Activated CD4-positive, alpha-beta T cell treated with anti-CD3 and anti-CD28 coated beads, Interleukin-10, Interleukin-2, amounts not matched to agents 100 ng/mL and 50 ng/mL, durations not matched to agents 16 hours and 8 hours (primary cell): Measurements from ENCODE around the gene MYNN.

ENCODE experiments used
- DNase-seq: peaks from one replicate; pipeline ENCODE4 v3.0.0-alpha.2; 2020

The MYNN gene

GRCh38 chr3:169780742-169781141 lies 7.5 kb downstream of the MYNN start:
- DNase-seq, result peak; percentile 43

- no peak for DNase-seq
Observed at GRCh38 chr3:169781209-169781855, 8.1 kb downstream of the MYNN start.

DNA sequence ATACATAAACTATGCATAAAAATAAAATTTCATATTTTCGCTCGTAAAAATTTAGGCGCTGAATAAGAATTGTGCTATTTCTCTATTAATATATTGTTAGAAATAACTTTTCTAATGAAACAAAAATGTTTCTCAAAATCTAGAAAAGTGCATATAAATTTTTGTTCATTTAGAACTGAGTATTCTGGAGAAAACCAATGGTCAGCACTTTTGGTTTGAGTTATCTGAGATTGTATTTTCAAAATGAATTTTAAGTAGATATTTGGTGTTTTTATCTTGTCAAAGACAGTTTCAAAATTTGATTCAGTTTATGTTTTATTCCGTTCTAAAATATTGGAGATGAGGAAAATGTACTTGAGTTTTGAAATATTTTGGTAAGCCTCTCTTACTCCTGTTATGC lies 13.9 kb downstream of the MYNN start:
- DNase-seq, result no peak

DNA sequence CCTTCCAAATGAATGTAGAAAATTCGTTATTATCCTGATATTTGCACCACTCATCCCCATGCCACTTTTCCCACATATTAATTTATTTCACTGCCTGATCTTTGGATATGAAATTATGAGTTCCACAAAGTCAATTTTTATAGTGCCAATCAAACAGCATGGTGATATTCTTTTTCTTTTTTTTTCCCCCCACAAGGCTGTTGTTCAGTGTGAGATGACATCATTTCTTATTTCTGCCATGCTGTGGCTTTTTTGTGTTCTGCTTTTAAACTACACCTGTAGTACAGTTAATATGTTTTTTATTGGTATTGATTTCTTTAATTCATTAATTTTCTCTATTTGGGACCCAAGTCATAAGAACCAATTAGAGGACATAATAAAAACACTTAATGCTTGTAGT lies 14.6 kb downstream of the MYNN start:
- DNase-seq, result no peak

DNA sequence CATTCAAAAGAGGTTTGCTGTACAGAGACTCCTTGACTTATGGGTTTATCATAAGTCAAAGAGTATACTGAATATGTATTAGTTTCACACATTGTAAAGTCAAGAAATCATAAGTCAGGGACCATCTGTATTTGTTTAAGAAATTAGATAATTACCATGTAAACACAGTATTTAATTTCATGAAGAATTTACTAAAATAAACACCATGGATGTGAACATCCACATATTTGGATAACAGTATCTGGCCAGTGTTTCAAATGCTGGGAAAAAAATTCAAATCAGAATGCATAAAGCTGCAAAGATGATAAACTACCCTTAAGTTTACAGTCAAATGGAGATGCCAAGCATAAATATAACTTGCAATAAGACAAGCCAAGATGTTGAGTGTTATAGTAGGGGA lies 17.0 kb downstream of the MYNN start:
- DNase-seq, result no peak

DNA sequence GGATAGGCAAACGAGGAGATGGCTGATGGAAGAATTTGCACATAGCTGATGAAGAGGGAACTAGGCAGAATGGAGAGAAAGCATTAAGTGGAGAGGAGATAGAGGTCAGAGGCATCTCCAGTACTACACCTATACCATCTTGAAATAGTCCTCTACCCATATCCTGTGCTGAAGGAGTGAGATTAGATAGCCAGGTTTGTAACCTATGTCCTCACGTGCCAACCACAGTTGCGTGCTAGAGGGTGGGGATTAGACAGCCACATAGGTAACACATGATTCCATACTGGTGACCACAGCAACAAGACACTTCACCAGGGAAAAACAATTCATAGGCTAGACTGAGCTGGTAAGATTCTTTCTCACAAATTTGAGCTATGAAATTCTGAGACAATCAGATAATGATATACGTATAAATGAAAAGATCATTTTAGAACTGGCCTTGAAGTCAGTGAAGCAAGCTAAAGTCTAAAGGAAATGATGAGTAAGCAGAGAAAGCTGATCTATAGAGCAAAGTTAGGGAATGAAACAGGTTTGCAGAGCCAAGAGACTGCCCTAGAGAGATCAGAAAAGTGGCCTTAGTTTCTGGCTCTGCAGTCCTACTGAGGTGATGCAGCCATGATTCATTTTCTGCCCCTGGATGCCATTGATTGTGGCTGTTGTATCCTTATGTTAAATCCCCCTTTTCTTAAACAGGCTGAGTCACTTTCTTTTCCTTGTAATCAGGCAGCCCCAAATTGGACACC lies 17.7 kb downstream of the MYNN start:
- DNase-seq, result no peak

DNA sequence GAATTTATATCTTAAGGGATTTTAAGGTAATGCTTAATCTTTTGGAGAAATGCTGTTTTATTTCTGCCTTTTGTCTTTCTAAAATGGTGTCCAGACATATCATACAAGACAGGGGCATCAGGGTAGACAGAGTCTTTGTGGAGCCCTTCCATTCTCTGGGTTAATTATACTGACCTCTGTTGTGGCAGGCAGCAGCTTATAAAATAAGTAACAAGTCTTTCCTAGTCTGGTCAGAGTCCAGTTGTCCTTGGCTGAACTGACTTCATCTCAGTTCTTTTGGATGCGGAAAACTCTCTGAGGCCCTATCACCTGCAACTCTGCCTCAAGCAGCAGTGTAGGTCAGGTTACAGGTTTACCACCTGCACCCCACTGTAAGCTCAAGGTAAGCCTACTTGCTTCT lies 19.2 kb downstream of the MYNN start:
- no peak for DNase-seq

DNA sequence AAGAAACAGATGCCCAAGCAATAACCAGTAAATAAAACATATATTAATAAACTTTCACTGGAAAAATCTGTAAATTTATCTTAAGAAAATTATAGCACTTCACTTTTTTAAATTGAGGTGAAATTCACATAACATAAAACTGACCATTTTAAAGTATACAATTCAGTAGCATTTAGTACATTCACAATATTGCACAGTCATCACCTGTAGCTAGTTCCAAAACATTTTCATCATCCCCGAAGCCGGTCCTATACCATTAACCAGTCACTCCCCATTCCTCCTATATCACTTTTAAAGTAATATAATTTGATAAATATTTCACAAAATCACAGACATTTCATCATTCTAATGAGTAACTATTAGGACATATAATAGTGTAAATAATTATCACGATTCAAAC lies 31.5 kb downstream of the MYNN start:
- no peak for DNase-seq

DNA sequence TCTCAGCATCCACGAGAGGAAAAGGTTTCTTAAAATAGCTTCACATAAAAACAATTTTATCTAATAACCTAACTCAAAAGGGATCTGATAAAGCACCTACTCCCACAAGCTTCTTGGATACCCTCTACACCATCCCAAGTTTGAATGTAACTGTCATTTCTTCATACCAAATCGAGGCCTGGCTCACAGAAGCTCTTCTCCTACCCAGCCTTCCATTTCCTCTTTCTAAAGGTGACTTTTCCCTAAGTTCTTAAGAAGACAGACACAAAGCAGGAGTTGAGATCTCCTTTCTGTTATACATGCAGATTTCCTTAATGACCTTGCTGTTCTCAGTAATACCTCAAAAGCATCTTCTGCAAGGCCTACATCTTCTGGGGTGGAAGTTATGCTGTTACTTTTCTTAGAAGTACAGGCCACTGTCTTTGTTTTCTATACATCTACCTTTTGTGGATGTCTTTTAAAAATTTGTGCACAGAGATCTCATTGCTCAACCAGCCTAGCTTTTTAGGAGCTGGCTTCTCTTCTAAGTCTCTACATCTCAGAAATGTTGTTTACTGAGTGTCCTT lies 36.1 kb downstream of the MYNN start:
- DNase-seq, result no peak

GRCh38 chr3:169811631-169812331 lies 38.6 kb downstream of the MYNN start:
- peak; percentile 15 for DNase-seq

DNA sequence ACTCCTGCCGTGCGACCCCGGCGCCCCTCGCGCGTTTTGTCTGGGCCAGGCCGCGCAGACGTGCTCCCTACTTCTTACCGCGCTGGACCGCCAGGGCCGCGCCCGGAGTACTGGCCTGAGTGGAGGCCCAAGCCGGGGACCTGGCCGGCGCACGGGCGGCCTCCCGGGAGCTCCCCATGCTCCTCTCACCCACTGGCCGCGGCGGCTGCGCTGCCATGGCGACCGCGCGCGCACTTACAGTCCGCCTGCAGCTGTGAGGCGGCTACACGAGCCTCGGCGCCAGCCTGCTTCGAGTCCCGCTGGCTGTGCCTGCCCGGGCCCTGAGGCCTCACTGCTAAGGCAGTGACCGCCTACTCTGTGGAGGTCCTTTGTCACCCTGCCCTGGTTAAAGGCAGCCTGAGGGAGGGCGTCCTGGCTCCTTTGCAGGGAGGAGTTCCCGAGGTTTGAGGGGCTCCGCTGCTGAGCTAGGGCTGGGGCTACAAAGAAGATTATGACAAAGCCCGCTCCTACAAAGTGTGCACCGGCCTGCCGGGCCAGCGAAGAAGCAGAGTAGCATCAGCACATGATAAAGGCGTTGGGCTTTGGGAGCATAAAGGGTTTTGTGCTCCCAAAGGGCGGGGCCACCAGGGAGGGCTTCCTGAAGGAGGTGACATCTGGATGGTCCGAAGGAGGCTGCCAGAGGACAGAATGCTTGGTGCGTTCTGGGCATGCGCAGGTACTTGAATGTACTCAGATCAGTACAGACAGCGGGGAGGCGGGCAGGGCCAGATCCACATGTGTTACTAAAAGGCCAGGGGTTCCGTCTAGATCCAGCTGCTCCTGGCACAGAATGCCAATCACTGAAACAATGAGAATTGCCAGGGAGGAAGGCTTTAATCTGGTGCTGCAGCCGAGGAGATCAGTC lies 39.4 kb downstream of the MYNN start, which contains the start of the genes LRRC34 and LRRIQ4:
Gene LRRC34 (minus strand): TSS at position 573 of the 904 bp plus-strand sequence. CDS start 356 bp downstream, at position 217.
Gene LRRIQ4 (plus strand): TSS at position 539 of the 904 bp plus-strand sequence. CDS start 9,052 bp downstream, outside the sequence.
- peak; percentile 90 for DNase-seq

DNA sequence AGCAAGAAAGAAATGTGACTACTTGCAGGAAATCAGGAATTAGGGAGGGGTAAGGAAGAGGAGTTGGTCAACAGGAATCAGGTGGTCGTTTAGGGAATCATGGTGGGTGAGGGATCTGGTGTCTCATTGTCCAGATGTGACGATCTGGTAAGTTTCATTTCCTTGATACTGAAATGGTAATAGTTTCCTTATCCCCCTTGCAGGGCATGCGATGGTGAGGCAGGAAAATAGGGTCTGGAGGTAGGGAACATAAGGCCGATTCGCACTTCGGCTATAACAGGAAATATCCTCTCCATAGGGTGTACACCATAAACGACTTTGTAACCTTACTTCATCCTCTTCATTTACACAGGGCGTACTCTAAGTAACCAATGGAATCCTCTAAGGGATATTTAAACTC lies 40.1 kb downstream of the MYNN start:
- DNase-seq, result no peak

DNA sequence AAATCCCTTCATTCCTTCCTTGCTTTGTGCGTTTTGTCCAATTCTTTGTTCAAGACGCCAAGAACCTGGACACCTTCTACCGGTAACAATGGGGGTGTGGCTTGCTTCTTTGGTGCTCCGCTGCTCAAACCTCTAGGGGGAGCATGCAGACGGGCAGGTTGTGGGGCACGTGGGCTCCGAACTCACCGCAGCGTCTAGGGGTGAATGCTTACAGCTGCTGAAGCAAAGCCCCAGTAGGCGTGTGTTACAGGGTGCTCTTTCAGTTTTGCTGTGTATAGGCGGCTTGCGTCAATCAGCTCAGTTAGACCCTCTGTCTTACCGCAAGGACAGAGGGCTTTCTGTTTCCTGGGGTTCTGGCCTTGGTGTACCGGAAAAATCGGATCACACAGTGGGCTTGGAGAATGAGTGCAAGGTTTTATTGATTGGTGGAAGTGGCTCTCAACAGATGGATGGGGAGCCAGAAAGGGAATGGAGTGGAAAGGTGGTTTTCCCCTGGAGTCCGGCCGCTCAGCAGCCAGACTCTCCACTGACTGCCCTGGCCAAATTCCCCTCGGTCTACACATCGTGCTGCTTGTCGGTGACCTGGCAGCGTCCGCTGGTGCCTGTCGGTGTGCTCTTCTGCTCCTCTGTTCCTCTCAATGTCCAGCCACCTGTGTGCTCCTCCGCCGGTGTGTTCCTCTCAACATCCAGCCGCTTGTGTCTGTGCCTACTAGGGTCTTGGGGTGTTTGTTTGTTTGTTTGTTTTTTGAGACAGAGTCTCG lies 40.7 kb downstream of the MYNN start:
- peak; percentile 84 for DNase-seq

DNA sequence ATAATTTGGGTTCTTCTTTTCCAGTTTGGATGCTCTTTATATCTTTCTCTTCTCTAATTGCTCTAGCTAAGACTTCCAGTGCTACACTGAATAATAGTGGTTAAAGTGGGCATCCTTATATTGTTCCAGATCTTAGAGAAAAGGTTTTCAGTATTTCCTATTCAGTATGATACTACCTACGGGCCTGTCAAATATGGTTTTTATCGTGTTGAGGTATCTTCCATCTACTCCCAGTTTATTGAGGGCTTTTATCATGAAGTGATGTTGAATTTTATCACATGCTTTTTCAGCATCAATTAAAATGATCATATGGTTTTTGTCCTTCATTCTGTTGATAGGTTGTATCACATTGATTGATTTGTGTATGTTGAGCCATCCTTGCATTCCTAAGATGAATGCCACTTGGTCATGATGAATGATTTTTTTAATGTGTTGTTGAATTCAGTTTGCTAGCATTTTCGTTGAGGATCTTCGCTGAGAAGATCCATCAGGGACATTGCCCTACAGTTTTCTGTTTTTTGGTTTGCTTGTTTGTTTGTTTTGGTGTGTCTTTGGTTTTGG lies 42.5 kb downstream of the MYNN start:
- DNase-seq, result no peak

- DNase-seq, result no peak
Observed at GRCh38 chr3:169818316-169818715, 45.1 kb downstream of the MYNN start.

DNA sequence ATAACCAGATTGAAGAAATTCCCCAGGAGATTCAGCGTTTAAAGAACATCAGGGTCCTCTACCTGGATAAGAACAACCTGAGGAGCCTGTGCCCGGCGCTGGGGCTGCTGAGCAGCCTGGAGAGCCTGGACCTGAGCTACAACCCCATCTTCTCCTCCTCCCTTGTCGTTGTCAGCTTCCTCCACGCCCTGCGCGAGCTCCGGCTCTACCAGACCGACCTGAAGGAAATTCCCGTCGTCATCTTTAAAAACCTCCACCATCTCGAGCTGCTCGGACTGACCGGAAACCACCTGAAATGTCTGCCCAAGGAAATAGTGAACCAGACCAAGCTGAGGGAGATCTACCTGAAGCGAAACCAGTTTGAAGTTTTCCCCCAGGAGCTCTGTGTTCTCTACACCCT lies 48.9 kb downstream of the MYNN start:
- DNase-seq, result no peak

DNA sequence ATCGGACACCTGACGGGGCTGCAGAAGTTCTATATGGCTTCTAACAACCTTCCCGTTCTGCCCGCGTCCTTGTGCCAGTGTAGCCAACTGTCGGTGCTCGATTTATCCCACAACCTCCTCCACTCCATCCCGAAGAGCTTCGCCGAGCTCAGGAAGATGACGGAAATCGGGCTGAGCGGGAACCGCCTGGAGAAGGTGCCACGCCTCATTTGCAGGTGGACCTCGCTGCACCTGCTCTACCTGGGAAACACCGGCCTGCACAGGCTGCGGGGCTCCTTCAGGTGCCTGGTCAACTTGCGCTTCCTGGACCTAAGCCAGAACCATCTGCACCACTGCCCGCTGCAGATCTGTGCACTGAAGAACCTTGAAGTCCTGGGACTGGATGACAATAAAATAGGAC lies 49.3 kb downstream of the MYNN start:
- no peak for DNase-seq

GRCh38 chr3:169822983-169823382 lies 49.8 kb downstream of the MYNN start:
- no peak for DNase-seq

GRCh38 chr3:169825316-169825715 lies 52.1 kb downstream of the MYNN start:
- no peak for DNase-seq

DNA sequence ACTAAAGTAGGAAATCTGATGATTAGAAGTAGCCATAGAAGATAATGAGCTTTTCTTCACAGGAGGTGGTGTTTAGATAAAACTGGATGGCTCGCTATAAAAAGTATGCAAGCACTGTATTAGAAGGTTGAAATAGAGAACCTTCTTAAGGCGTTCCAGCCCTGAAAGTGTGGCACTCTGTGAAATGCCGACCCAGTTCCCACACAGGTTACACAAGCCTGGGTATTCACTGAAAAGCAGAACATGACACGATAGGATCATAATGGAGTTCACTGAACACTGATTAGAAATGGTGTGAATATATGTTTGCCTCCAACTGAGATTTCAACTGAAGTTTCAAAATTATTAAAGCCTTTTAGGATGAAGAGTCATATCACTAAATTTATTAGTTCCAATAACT lies 54.5 kb downstream of the MYNN start:
- no peak for DNase-seq

GRCh38 chr3:169835533-169835932 lies 62.3 kb downstream of the MYNN start:
- no peak for DNase-seq
